ENCODE measurements around the gene EPHA10. TPM values are rescaled to one million over a fixed set of nuclear protein-coding genes. Genes with fewer than 3 reads are reported as not detected.

Gene EPHA10
- total and polyA plus RNA-seq, 10 donors: 0.02 to 0.43 (median 0.10) TPM; not detected in 3

GRCh38 chr1:37761416-37762095 lies 3.4 kb downstream of the EPHA10 start:
- DNase-seq: peak; percentile 71
- H3K4me1 ChIP-seq: peaks cover 0 to 18% (median 0%) of the 10 kb centered on the region in 6 donors
- H3K27me3 ChIP-seq (replicated peaks in 1 of 7): peaks cover 0 to 99% (median 41%) of the 10 kb centered on the region in 7 donors
- H3K36me3 ChIP-seq: no peaks in the 10 kb centered on the region
- peaks cover 0 to 4% (median 0%) of the 10 kb centered on the region in 8 donors for H3K9me3 ChIP-seq
- intact Hi-C loops (cut with DNase I; ENCODE audit: low total_unique reads): no loop called here
- TF ChIP-seq POLR2A (IDR thresholded peaks at IDR 0.05) (no peak), POLR2AphosphoS5 (IDR thresholded peaks at IDR 0.05) (no peak), CTCF (IDR thresholded peaks at IDR 0.05 in 8 of 11, conservative IDR thresholded peaks at IDR 0.05 in 3 of 11) (no peak)
- H3K27ac ChIP-seq: no peak overlapping the region
- no peak overlapping the region for H3K4me3 ChIP-seq
- 55 to 61% (median 59%) methylated on average over 29 to 68 of the region's 68 CpGs for WGBS, 5 donors

- Histone ChIP-seq H3K4me1 (no peaks in the 10 kb centered on the region), H3K36me3 (no peaks in the 10 kb centered on the region), H3K27me3 (replicated peaks in 1 of 7) (peaks cover 0 to 99% (median 22%) of the 10 kb centered on the region in 7 donors), H3K4me3 (no peak overlapping the region), H3K27ac (no peak overlapping the region), H3K9me3 (peaks cover 0 to 4% (median 0%) of the 10 kb centered on the region in 8 donors)
- DNase-seq: no peak
- no peak for TF ChIP-seq POLR2AphosphoS5 (IDR thresholded peaks at IDR 0.05)
- TF ChIP-seq POLR2A (IDR thresholded peaks at IDR 0.05): no peak
- TF ChIP-seq CTCF (IDR thresholded peaks at IDR 0.05 in 8 of 11, conservative IDR thresholded peaks at IDR 0.05 in 3 of 11): no peak
- WGBS, 5 donors: 77 to 83% (median 83%) methylated on average over 2 of the region's 2 CpGs
- intact Hi-C loops (cut with DNase I; ENCODE audit: low total_unique reads): no loop called here
Measured at GRCh38 chr1:37759451-37759850, 5.5 kb downstream of the EPHA10 start.

- WGBS, 5 donors: 41 to 63% (median 59%) methylated on average over 2 to 4 of the region's 4 CpGs
Measured at GRCh38 chr1:37755951-37756560, 8.9 kb downstream of the EPHA10 start.

More at GRCh38 chr1:37755951-37756560, 8.9 kb downstream of the EPHA10 start:
- Histone ChIP-seq H3K36me3 (no peaks in the 10 kb centered on the region), H3K4me1 (peaks cover 0 to 21% (median 12%) of the 10 kb centered on the region in 6 donors), H3K27me3 (replicated peaks in 1 of 7) (peaks cover 0 to 99% (median 32%) of the 10 kb centered on the region in 7 donors), H3K4me3 (no peak overlapping the region), H3K27ac (no peak overlapping the region), H3K9me3 (no peaks in the 10 kb centered on the region)
- intact Hi-C loops (cut with DNase I; ENCODE audit: low total_unique reads): no loop called here
- TF ChIP-seq CTCF (IDR thresholded peaks at IDR 0.05 in 8 of 11, conservative IDR thresholded peaks at IDR 0.05 in 3 of 11) (no peak), POLR2A (IDR thresholded peaks at IDR 0.05) (no peak), POLR2AphosphoS5 (IDR thresholded peaks at IDR 0.05) (no peak)
- no peak for DNase-seq

Data from spleen (tissue), 11 donors.